Right lobe of liver (tissue), 6 donors: Measurements from ENCODE around the gene EPHA4. TPM values are rescaled to one million over a fixed set of nuclear protein-coding genes. Genes with fewer than 3 reads are reported as not detected.

Source experiments
- ATAC-seq, 4 donors: fragments of 200-7000 bp; cut with Tn5 transposase; one replicate each; pipeline ENCODE4 v1.9.1; 2020; ENCODE audit warnings: mild to moderate bottlenecking in 4 of 4, moderate library complexity in 4 of 4
- DNase-seq, 3 donors: peaks; one replicate each; pipeline ENCODE4 v3.0.0-alpha.2; 2020
- H3K27ac ChIP-seq, 3 donors: fragments of 200-600 bp; one replicate each; pipeline ENCODE4 v1.8.0; 2022
- H3K27me3 ChIP-seq, 2 donors: fragments of 200-600 bp; one replicate each; pipeline ENCODE4 v1.8.0; 2022
- H3K36me3 ChIP-seq, 4 donors: fragments of 200-600 bp; sonication (generic) in 1 of 4; one replicate each; pipeline versions ENCODE4 v1.5.1 to v1.8.0; 2017 to 2022; ENCODE audit warnings: control low read depth in 1 of 4
- H3K4me1 ChIP-seq, 4 donors: fragments of 200-600 bp; sonication (generic) in 1 of 4; one replicate each; pipeline versions ENCODE4 v1.5.1 to v1.8.0; 2017 to 2022; ENCODE audit warnings: control low read depth in 1 of 4
- H3K4me3 ChIP-seq, 3 donors: fragments of 200-600 bp; one replicate each; pipeline ENCODE4 v1.8.0; 2022
- H3K9me3 ChIP-seq, 4 donors: fragments of 200-600 bp; sonication (generic) in 1 of 4; one replicate each; pipeline versions ENCODE4 v1.5.1 to v1.8.0; 2017 to 2022; ENCODE audit warnings: control low read depth in 1 of 4
- POLR2A ChIP-seq: fragments of 450-650 bp; IDR thresholded peaks from one replicate; pipeline ENCODE4 v1.6.1; 2017; ENCODE audit warnings: antibody characterized with exemption, mild to moderate bottlenecking
- WGBS: methylation state at CpG from one replicate; pipeline ENCODE4 v1.1.6; 2018; ENCODE audit warnings: low coverage, low lambda C conversion rate; ENCODE audit not compliant: insufficient coverage; ENCODE audit errors: missing lambda C conversion rate; 5-methylcytosine and 5-hydroxymethylcytosine counted together
- intact Hi-C, 2 donors: fragments of 100-400 bp; cut with DNase I; formaldehyde crosslinking; loops; one replicate each; pipeline versions ENCODE4 v1.11.2 to v1.14.1; 2022
- total RNA-seq, 6 experiments: library from RNA; depleted of rRNA in 2 of 6; stranded (reverse); fragments of >200 nt in 2 of 6; fragmentation: NEBNext Ultra II Directional in 3 of 6; extraction: Animal tissue kit (Norgen Biotek cat#: 25700) in 3 of 6; gene quantifications; one replicate each; pipeline versions ENCODE4 v1.1.0 to v1.2.4, GENCODE V29; 2016 to 2023
- TF ChIP-seq, protein P1 (sequence below), 4 donors: fragments of 200-600 bp in 3 of 4; fragments of 450-650 bp in 1 of 4; IDR thresholded peaks; one replicate each; pipeline versions ENCODE4 v1.5.1 to v1.8.0; 2016 to 2022; ENCODE audit warnings: antibody characterized with exemption in 4 of 4, mild to moderate bottlenecking in 2 of 4
- donor health status: DM: no; HTN: yes; CAD: no.
- donor health status: DM: no; HTN: no; CAD: no.
- donor health status: DM: no; HTN: no; CAD: no.
- donor health status: DM: no; HTN: yes; CAD: no.
- donor health status: DM: no; HTN: yes; CAD: no.

Gene EPHA4
- total RNA-seq, 6 experiments from 2014 or later = 0.61 to 2.9 (median 1.0) TPM

- TF ChIP-seq, protein P1, sequence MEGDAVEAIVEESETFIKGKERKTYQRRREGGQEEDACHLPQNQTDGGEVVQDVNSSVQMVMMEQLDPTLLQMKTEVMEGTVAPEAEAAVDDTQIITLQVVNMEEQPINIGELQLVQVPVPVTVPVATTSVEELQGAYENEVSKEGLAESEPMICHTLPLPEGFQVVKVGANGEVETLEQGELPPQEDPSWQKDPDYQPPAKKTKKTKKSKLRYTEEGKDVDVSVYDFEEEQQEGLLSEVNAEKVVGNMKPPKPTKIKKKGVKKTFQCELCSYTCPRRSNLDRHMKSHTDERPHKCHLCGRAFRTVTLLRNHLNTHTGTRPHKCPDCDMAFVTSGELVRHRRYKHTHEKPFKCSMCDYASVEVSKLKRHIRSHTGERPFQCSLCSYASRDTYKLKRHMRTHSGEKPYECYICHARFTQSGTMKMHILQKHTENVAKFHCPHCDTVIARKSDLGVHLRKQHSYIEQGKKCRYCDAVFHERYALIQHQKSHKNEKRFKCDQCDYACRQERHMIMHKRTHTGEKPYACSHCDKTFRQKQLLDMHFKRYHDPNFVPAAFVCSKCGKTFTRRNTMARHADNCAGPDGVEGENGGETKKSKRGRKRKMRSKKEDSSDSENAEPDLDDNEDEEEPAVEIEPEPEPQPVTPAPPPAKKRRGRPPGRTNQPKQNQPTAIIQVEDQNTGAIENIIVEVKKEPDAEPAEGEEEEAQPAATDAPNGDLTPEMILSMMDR (IDR thresholded peaks at IDR 0.05) = no peak
- no peak for TF ChIP-seq POLR2A
- H3K4me3 ChIP-seq = no peak overlapping the region
- ATAC-seq (no peak), DNase-seq (no peak)
- no peaks in the 10 kb centered on the region for H3K9me3 ChIP-seq
- intact Hi-C loops = no loop called here
- WGBS = no CpG with 5 or more reads among the region's 5 CpGs
- no peaks in the 10 kb centered on the region for H3K4me1 ChIP-seq
- H3K27me3 ChIP-seq = no peaks in the 10 kb centered on the region
- no peaks in the 10 kb centered on the region for H3K36me3 ChIP-seq
- no peak overlapping the region for H3K27ac ChIP-seq
Observed at GRCh38 chr2:221380062-221380461, 192.0 kb downstream of the EPHA4 start.

- WGBS = 35% methylated on average over 2 of the region's 2 CpGs
- no peak overlapping the region for H3K27ac ChIP-seq
- ATAC-seq (no peak), DNase-seq (no peak)
- no peaks in the 10 kb centered on the region for H3K4me1 ChIP-seq
- H3K36me3 ChIP-seq = no peaks in the 10 kb centered on the region
- H3K4me3 ChIP-seq = no peak overlapping the region
- H3K9me3 ChIP-seq = no peaks in the 10 kb centered on the region
- H3K27me3 ChIP-seq = no peaks in the 10 kb centered on the region
- TF ChIP-seq, protein P1 (IDR thresholded peaks at IDR 0.05) = no peak
- TF ChIP-seq POLR2A = no peak
- intact Hi-C loops = no loop called here
Observed at GRCh38 chr2:221377597-221377996, 194.5 kb downstream of the EPHA4 start.

GRCh38 chr2:221377066-221377465 lies 195.0 kb downstream of the EPHA4 start:
- TF ChIP-seq POLR2A = no peak
- TF ChIP-seq, protein P1 (IDR thresholded peaks at IDR 0.05) = no peak
- intact Hi-C loops = no loop called here
- Histone ChIP-seq H3K9me3 (no peaks in the 10 kb centered on the region), H3K4me3 (no peak overlapping the region), H3K27me3 (no peaks in the 10 kb centered on the region), H3K4me1 (no peaks in the 10 kb centered on the region), H3K36me3 (no peaks in the 10 kb centered on the region), H3K27ac (no peak overlapping the region)
- no peak for ATAC-seq
- WGBS = 83% methylated on average over 2 of the region's 2 CpGs
- no peak for DNase-seq

- ATAC-seq = no peak
- intact Hi-C loops = no loop called here
- Histone ChIP-seq H3K36me3 (no peaks in the 10 kb centered on the region), H3K4me3 (no peak overlapping the region), H3K4me1 (no peaks in the 10 kb centered on the region), H3K9me3 (no peaks in the 10 kb centered on the region), H3K27ac (no peak overlapping the region), H3K27me3 (no peaks in the 10 kb centered on the region)
- WGBS = 62% methylated on average over 7 of the region's 9 CpGs
- DNase-seq = no peak
- no peak for TF ChIP-seq POLR2A
- TF ChIP-seq, protein P1 (IDR thresholded peaks at IDR 0.05) = no peak
Observed at GRCh38 chr2:221374234-221374633, 197.9 kb downstream of the EPHA4 start.

- Histone ChIP-seq H3K9me3 (no peaks in the 10 kb centered on the region), H3K4me1 (no peaks in the 10 kb centered on the region), H3K4me3 (no peak overlapping the region), H3K27me3 (no peaks in the 10 kb centered on the region), H3K36me3 (no peaks in the 10 kb centered on the region), H3K27ac (no peak overlapping the region)
- ATAC-seq (no peak), DNase-seq (no peak)
- TF ChIP-seq, protein P1 (IDR thresholded peaks at IDR 0.05) = no peak
- no peak for TF ChIP-seq POLR2A
- WGBS = 66% methylated on average over 6 of the region's 7 CpGs
- intact Hi-C loops = no loop called here
Observed at GRCh38 chr2:221372907-221373306, 199.2 kb downstream of the EPHA4 start.
